Activated CD4-positive, CD25-positive, alpha-beta regulatory T cell treated with anti-CD3 and anti-CD28 coated beads, Interleukin-2, amount 50 U/mL, for 24 hours (primary cell): ENCODE measurements around the gene MYOG.

Experiments used
- ATAC-seq, 2 donors: fragments of 150-1000 bp; cut with Tn5 transposase; one replicate each; pipeline ENCODE4 v1.10.0; 2021; ENCODE audit warnings: mild to moderate bottlenecking in 1 of 2, moderate library complexity in 1 of 2

MYOG gene

GRCh38 chr1:203085528-203086406, at the start of gene MYOG:
TSS of gene MYOG (minus strand) at chr1:203086012. CDS start at chr1:203085961, 51 bp downstream.
- ATAC-seq, result no peak

- ATAC-seq, result no peak
Measured at GRCh38 chr1:203133970-203134725, 48.3 kb upstream of the MYOG start.

GRCh38 chr1:203131548-203132200, 45.9 kb upstream of the MYOG start:
- ATAC-seq, result no peak

GRCh38 chr1:203130358-203130985, 44.7 kb upstream of the MYOG start:
- ATAC-seq, result no peak

- no peak for ATAC-seq
Measured at GRCh38 chr1:203129501-203130231, 43.9 kb upstream of the MYOG start.

- no peak for ATAC-seq
Measured at GRCh38 chr1:203128716-203129500, 43.1 kb upstream of the MYOG start.

- ATAC-seq, result no peak
Measured at GRCh38 chr1:203128431-203128715, 42.6 kb upstream of the MYOG start.

GRCh38 chr1:203127666-203128430, 42.0 kb upstream of the MYOG start, which contains the start of gene ADORA1:
TSS of gene ADORA1 (plus strand) at chr1:203127726. CDS start at chr1:203128842, 1,116 bp downstream.
- ATAC-seq, result no peak

GRCh38 chr1:203126866-203127665, 41.3 kb upstream of the MYOG start:
- no peak for ATAC-seq

GRCh38 chr1:203126151-203126865, 40.5 kb upstream of the MYOG start:
- ATAC-seq, result no peak

- ATAC-seq, result no peak
Measured at GRCh38 chr1:203124546-203125317, 38.9 kb upstream of the MYOG start.

GRCh38 chr1:203124011-203124410, 38.2 kb upstream of the MYOG start:
- no peak for ATAC-seq

- ATAC-seq, result no peak
Measured at GRCh38 chr1:203122159-203122558, 36.3 kb upstream of the MYOG start.

GRCh38 chr1:203121186-203122015, 35.6 kb upstream of the MYOG start:
- ATAC-seq, result no peak

- no peak for ATAC-seq
Measured at GRCh38 chr1:203120325-203121153, 34.7 kb upstream of the MYOG start.
